Large intestine (tissue), 3 donors: ENCODE data around the gene WDR83. TPM values are rescaled to one million over a fixed set of nuclear protein-coding genes. Genes with fewer than 3 reads are reported as not detected.
"Not testable (repeated sequence)": the region's sequence is repeated elsewhere in the genome, so short reads cannot be mapped to it uniquely, and the experiment has no call there.

Source experiments
- DNase-seq, 2 donors: peaks; one replicate each; pipeline versions ENCODE4 v3.0.0 to v3.0.0-alpha.2; 2013
- H3K27ac ChIP-seq: one replicate; pipeline ENCODE4 v1.5.1; 2013; ENCODE audit warnings: low read length
- H3K27me3 ChIP-seq: 2 replicates; pipeline ENCODE4 v1.6.1; 2013; ENCODE audit warnings: low read length; ENCODE audit not compliant: control insufficient read depth, insufficient read depth
- H3K36me3 ChIP-seq: 2 replicates; pipeline ENCODE4 v1.6.1; 2013; ENCODE audit warnings: low read length; ENCODE audit not compliant: control insufficient read depth, insufficient read depth
- H3K4me1 ChIP-seq: one replicate; pipeline ENCODE4 v1.6.1; 2013; ENCODE audit warnings: low read length; ENCODE audit not compliant: control insufficient read depth, insufficient read depth
- H3K4me3 ChIP-seq: one replicate; pipeline ENCODE4 v1.5.1; 2013; ENCODE audit warnings: low read length
- H3K9me3 ChIP-seq: one replicate; pipeline ENCODE4 v1.6.1; 2013; ENCODE audit warnings: mild to moderate bottlenecking, low read depth, low read length, moderate library complexity; ENCODE audit not compliant: control insufficient read depth
- WGBS: methylation state at CpG from one replicate; pipeline ENCODE4 v1.1.5; 2013; ENCODE audit warnings: low lambda C conversion rate; ENCODE audit not compliant: insufficient coverage; 5-methylcytosine and 5-hydroxymethylcytosine counted together
- polyA plus RNA-seq: library from polyadenylated mRNA; unstranded; fragments of 120-200 nt; gene quantifications from one replicate; pipeline ENCODE4 v1.2.1, GENCODE V29; 2013

The WDR83 gene
- polyA plus RNA-seq, 1 donor, result 20.5 TPM

GRCh38 chr19:12668932-12669269, 2.3 kb downstream of the WDR83 start:
- DNase-seq, result peak in 1 of 2 donors; percentile 50
- H3K9me3 ChIP-seq, result no peaks in the 10 kb centered on the region
- no CpG with 5 or more reads among the region's 24 CpGs for WGBS
- H3K4me1 ChIP-seq, result peaks cover 21% of the 10 kb centered on the region
- H3K27me3 ChIP-seq, result no peaks in the 10 kb centered on the region
- H3K27ac ChIP-seq, result peak overlapping the region; percentile 93
- H3K36me3 ChIP-seq, result peaks cover 23% of the 10 kb centered on the region
- peak overlapping the region; percentile 71 for H3K4me3 ChIP-seq

GRCh38 chr19:12669270-12670158, 2.9 kb downstream of the WDR83 start:
- no peaks in the 10 kb centered on the region for H3K27me3 ChIP-seq
- peak overlapping the region; percentile 71 for H3K4me3 ChIP-seq
- H3K27ac ChIP-seq, result peak overlapping the region; percentile 93
- H3K9me3 ChIP-seq, result no peaks in the 10 kb centered on the region
- H3K36me3 ChIP-seq, result peaks cover 29% of the 10 kb centered on the region
- H3K4me1 ChIP-seq, result peaks cover 21% of the 10 kb centered on the region
- peak; percentile 73 to 88 for DNase-seq
- WGBS, result 0% methylated on average over 4 of the region's 64 CpGs

GRCh38 chr19:12670159-12670928, 3.7 kb downstream of the WDR83 start:
- Histone ChIP-seq H3K27me3 (no peaks in the 10 kb centered on the region), H3K4me1 (peaks cover 21% of the 10 kb centered on the region), H3K9me3 (no peaks in the 10 kb centered on the region), H3K36me3 (peaks cover 28% of the 10 kb centered on the region), H3K27ac (peak overlapping the region; percentile 93), H3K4me3 (peak overlapping the region; percentile 71)
- no CpG with 5 or more reads among the region's 26 CpGs for WGBS
- no peak for DNase-seq

GRCh38 chr19:12672744-12673143, 6.1 kb downstream of the WDR83 start:
- Histone ChIP-seq H3K4me3 (no peak overlapping the region), H3K4me1 (peaks cover 14% of the 10 kb centered on the region), H3K27me3 (no peaks in the 10 kb centered on the region), H3K9me3 (no peaks in the 10 kb centered on the region), H3K27ac (no peak overlapping the region), H3K36me3 (peaks cover 50% of the 10 kb centered on the region)
- no peak for DNase-seq
- no CpG with 5 or more reads among the region's 10 CpGs for WGBS

- Histone ChIP-seq H3K27ac (no peak overlapping the region), H3K27me3 (no peaks in the 10 kb centered on the region), H3K4me3 (no peak overlapping the region), H3K4me1 (peaks cover 4% of the 10 kb centered on the region), H3K36me3 (peaks cover 68% of the 10 kb centered on the region), H3K9me3 (no peaks in the 10 kb centered on the region)
- WGBS, result 100% methylated on average over 1 of the region's 10 CpGs
- no peak for DNase-seq
Observed at GRCh38 chr19:12675399-12675798, 8.8 kb downstream of the WDR83 start.

GRCh38 chr19:12675940-12676339, 9.3 kb downstream of the WDR83 start:
- Histone ChIP-seq H3K4me3 (no peak overlapping the region), H3K4me1 (no peaks in the 10 kb centered on the region), H3K36me3 (peaks cover 68% of the 10 kb centered on the region), H3K9me3 (no peaks in the 10 kb centered on the region), H3K27me3 (no peaks in the 10 kb centered on the region), H3K27ac (no peak overlapping the region)
- DNase-seq, result no peak
- no CpG with 5 or more reads among the region's 15 CpGs for WGBS

- no peaks in the 10 kb centered on the region for H3K4me1 ChIP-seq
- H3K36me3 ChIP-seq, result peaks cover 68% of the 10 kb centered on the region
- no CpG with 5 or more reads among the region's 4 CpGs for WGBS
- H3K9me3 ChIP-seq, result no peaks in the 10 kb centered on the region
- no peaks in the 10 kb centered on the region for H3K27me3 ChIP-seq
- no peak overlapping the region for H3K27ac ChIP-seq
- peak; percentile 59 to 66 for DNase-seq
- no peak overlapping the region for H3K4me3 ChIP-seq
Observed at GRCh38 chr19:12676384-12676792, 9.8 kb downstream of the WDR83 start.

GRCh38 chr19:12676928-12677327, 10.3 kb downstream of the WDR83 start:
- no CpG with 5 or more reads among the region's 12 CpGs for WGBS
- H3K27me3 ChIP-seq, result no peaks in the 10 kb centered on the region
- no peak overlapping the region for H3K4me3 ChIP-seq
- peaks cover 68% of the 10 kb centered on the region for H3K36me3 ChIP-seq
- H3K27ac ChIP-seq, result no peak overlapping the region
- no peaks in the 10 kb centered on the region for H3K4me1 ChIP-seq
- no peaks in the 10 kb centered on the region for H3K9me3 ChIP-seq
- no peak for DNase-seq

GRCh38 chr19:12678039-12678438, 11.4 kb downstream of the WDR83 start:
- DNase-seq, result peak; percentile 69 to 74
- peaks cover 61% of the 10 kb centered on the region for H3K36me3 ChIP-seq
- H3K27me3 ChIP-seq, H3K4me3 ChIP-seq, H3K9me3 ChIP-seq, H3K4me1 ChIP-seq, H3K27ac ChIP-seq: not testable (repeated sequence)
- WGBS, result 20% methylated on average over 1 of the region's 5 CpGs

GRCh38 chr19:12680034-12680433, 13.4 kb downstream of the WDR83 start:
- no CpG with 5 or more reads among the region's 9 CpGs for WGBS
- H3K36me3 ChIP-seq, result peaks cover 48% of the 10 kb centered on the region
- H3K9me3 ChIP-seq, result no peaks in the 10 kb centered on the region
- H3K4me3 ChIP-seq, result no peak overlapping the region
- H3K4me1 ChIP-seq, result no peaks in the 10 kb centered on the region
- DNase-seq, result no peak
- H3K27me3 ChIP-seq, result no peaks in the 10 kb centered on the region
- H3K27ac ChIP-seq, result no peak overlapping the region
